SK-N-SH treated with all-trans-retinoic acid at 6 μM for 48 hours (cell line): ENCODE measurements around the gene BRSK1.

Experiments
- ARNTL ChIP-seq: fragments of 450-650 bp; formaldehyde crosslinking; IDR thresholded peaks from 2 replicates; pipeline ENCODE4 v1.5.0; 2020; ENCODE audit warnings: low read depth, mild to moderate bottlenecking, moderate library complexity, borderline replicate concordance
- SNAI2 ChIP-seq: fragments of 250-450 bp; sonication (Bioruptor Pico); IDR thresholded peaks from 2 replicates; pipeline ENCODE4 v1.5.0; 2020; ENCODE audit warnings: mild to moderate bottlenecking, moderate library complexity

GRCh38 chr19:55358493-55358892 is 74.7 kb downstream of the BRSK1 start:
- TF ChIP-seq ARNTL: no peak
- no peak for TF ChIP-seq SNAI2 (CRISPR knock-in tag)
